ENCODE data around the gene SAMMSON.
A peak's percentile ranks its signal among the peaks of the same experiment; 100 is the strongest.

Gene SAMMSON

DNA sequence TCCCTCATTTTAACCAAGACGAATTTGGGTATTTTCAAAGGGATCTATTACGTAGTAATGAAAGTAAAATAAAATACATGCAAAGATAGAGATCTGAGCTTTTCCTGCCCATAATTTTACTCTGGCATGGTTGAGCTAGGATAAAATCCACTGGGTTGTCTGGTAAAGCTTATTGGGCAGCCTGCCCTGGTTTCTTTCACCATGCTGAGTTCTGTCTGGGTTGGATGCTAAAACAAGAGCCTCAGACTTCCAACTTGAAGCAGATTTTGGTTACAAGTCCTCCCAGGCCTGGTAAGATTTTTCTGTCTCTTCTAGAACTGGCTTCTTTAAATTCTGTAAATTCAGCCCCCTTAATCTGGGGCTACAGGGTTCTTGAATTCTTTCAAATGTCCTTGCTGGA is 86.8 kb downstream of the SAMMSON start:
- no peak for DNase-seq

DNA sequence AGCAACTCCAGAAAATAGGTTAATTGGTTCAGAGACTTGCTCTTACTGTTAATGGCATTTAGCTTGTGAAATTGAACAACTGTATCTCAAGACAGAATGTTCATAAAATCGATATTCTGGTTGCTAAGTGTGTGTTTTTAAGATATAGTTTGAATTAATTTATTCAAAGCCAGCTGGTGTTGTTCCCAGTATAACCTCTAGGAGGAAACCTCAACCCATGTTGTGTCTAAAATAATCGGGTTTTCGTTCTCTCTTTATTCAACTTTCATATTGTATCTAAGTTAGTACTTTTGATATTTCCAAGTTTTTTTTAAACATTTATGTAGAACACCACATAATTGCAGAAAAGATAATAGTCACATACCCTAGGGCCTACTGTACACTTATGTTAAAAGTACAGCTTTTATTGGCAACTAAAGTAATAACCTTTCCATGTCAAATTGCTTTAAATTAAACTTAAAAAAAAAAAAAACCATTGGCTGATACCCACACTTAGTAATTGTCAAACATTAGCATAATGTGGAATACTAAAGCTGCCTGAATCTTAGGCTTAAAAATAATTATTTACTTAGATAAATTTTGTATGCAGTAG is 90.9 kb downstream of the SAMMSON start:
- DNase-seq: peak in 1 of 51 donors; percentile 35

DNA sequence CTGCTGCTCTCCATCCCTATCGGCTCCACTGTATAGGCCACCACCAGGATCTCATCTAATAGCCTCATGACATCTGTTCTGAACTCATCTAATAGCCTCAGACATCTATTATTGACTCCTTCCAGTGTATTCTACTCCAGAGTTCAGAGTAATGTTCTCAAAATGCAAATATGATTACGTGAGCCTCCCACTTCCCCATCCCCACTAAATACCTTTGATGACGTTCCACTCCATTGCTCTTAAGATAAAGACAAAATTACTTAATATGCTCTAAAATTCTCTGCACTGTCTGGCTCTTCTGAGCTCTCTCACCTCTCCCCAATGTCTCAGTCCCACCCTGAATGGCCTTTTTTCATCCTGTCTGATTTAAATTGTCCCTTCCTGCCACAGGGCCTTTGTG is 94.7 kb downstream of the SAMMSON start:
- DNase-seq: no peak

DNA sequence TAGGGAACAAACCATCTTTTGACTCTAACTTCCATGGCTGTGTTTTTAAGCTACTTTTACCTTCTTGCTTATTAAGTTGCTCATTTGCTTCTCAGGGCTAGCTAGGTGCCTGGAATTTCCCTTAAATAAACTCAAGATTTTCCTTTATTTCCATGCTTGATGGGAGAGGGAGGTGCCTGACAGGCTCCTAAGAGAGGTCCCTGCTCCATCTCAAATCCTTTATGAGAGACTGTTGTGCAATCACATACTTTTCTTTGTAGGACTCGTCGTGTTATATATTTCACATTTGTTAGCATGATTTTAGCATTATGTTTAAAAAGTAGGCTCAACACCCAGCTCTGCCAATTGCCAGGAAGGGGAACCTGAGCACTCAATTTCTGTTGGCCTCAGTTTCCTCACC is 95.7 kb downstream of the SAMMSON start:
- no peak for DNase-seq

DNA sequence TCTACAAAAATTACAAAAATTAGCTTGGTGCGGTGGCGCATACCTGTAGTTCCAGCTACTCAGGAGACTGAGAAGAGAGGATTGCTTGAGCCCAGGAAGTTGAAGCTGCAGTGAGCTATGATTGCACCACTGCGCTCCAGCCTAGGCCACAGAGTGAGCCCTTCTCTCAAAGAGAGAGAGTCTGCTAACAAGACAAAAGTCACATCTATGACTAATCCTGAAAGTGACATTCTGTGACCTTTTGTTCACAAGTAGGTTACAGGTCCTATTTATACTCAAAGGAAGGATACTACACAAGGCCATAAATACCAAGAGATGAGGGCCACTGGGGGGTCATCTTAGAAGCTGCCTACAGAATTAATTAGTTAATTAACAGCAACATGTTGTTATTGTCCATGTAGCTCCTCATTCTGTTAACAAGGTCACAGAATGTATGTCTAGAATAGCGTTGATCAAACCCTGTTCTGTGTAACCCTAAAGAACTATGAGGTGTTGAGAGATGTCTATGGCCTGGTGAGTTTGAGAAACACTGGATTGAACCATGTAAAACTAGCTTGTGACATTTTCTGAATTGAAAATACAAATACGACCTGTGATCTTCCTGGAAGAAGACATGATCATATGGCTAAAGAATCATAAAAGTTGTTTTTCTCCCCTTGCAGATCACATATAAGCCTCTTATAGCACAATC is 97.0 kb downstream of the SAMMSON start:
- DNase-seq: no peak

DNA sequence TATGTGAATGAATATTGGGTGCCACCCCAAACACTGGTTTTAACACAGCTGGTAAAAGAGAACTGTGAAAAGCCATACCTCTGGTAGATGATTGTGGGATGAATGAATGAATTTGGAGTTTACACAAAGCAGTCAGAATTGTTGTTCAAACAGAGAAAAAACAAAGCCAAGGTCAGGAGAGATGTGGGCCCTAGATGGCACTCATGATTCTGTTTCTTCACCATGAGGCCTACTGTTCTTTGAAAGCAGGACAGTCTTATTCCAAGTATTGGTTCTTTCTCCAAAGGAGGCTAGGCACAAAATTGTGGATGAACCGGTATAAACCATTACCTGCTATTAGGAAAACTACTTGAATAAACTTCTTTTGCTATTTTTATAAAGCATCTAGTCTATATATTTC is 97.6 kb downstream of the SAMMSON start:
- peak in 2 of 51 donors; percentile 7 to 15 for DNase-seq

DNA sequence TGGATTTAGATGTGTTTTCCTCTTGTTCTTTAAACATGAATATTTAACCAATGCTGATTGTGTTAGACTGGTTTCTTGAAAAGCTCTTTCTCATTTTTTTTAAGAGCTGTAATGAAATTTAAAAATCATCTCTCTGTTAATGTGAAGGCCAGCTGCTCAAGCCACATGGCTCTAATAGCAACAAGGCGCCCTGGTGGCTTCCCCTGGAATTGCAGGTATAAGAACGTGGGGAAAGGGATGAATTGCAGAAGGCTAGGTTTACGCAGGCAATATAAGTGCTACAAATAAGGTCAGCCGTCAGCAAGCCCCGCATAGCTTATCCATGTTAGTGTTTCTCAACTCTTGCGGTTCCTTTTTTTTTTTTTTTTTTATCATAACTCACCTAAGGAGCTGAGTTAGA is 108.5 kb downstream of the SAMMSON start:
- no peak for DNase-seq

DNA sequence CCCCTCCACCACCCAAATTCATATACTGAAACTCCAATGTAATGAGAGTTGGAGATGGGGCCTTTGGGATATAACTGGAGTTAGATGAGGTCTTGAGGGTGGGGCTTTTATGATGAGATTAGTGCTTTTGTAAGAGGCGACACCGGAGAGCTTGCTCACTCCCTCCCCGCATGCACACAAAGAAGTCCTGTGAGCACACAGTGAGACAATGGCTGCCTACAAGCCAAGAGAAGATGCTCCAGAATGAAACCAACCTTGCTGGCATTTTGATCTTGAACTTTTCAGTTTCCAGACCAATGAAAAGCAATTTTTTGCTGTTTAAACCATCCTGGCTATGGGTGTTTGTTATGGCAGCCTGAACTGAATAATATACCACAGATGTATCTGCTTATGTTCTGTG is 109.0 kb downstream of the SAMMSON start:
- DNase-seq: peak in 1 of 51 donors; percentile 3

DNA sequence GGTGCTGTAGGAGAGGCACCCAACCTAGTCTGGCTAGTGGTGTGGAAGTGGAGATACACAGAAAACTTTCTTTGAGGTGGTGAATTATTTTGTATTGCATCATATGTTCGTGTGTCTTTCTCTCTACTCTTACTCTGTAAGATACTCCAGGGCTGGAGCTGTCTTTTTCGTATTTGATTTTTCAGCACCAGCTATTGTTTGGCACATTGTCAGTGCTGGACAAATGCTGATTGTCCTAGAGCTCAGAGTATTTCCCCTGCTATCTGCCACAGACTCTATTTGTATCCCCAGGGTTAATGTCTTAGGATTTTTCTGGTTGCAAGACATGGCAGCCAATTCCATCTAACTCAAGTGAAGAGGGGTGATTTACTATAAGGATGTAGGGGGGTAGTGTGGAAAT is 110.5 kb downstream of the SAMMSON start:
- DNase-seq: peak in 6 of 51 donors; percentile 1 to 46 (median 7)

DNA sequence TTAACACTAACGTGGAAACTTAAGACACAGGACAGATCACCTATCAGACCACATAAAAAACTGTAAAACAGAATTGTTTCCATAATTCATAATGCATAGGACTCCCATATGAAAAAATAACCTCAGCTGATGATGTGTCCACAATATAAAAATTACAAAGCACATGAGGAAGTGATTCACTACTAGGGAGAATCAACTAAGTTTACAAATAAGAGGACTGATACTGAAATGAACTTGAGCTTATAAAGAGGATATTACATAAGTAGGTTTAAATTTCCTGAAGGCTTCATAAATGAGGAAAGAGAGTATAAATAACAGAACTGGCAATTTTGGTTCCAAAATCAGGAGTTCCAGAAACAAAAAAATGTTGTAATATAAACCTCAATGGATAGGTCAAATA is 111.9 kb downstream of the SAMMSON start:
- DNase-seq: no peak

DNA sequence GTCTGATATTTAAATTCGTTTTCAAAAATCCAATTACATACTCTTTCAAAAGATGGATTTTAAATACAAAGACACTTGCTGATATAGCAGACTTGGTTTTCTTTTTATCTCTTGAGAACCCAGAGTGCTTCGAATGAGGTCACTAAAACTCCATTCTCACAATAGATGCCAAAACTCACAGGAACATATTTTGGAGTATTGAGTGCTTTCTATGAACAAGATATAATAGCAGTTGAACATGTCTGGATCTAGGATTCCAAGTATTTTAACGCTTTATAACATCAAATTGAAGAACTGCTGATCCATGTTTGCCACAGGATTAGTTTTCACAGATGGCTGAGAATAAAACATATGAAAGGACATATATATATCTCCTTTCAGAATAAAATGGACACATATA is 113.2 kb downstream of the SAMMSON start:
- no peak for DNase-seq

DNA sequence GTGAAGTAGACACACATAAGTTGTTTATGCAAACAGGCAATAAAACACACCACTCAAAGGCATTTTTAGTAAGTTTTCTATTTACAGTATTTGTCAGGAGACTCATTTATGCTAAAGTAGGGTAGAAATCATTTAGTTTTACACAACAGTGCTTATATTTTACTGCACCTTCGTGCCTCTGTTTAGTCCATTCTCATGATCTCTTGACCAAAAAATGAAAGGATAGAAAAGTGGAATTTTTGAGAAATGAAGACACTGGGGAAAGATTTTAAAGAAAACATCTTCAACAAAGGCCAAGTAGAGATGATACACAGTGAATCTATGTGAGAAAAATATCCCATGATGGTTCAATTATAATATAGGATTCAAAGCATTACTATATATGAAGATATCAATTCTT is 114.9 kb downstream of the SAMMSON start:
- no peak for DNase-seq

DNA sequence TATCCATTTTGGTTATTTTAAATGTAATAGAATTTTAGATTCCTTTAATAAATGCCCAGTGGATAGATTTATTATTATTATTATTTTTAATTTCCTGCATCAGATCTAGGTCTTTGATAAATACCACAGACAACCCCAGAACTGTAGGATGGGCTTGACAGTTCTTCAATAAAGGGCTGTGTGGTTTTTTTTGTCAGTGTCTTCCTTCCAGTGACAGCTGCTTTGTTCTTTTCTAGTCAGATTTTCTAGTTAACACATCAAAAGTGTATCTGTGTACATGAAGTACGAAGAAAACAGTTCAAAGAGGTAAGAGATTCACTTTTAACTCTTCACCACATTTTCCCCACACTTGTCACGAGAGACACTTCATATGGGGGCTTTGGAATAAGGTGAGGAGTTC is 120.3 kb downstream of the SAMMSON start:
- DNase-seq: no peak

All from hypothalamus (tissue), 51 donors.